Placental epithelial cell (primary cell): ENCODE results near the gene PXT1. TPM values are rescaled to one million over a fixed set of nuclear protein-coding genes. Genes with fewer than 3 reads are reported as not detected.

ENCODE experiments used
- small RNA-seq: library from RNA; depleted of rRNA; stranded (forward); fragments of <200 nt; gene quantifications from one replicate; pipeline ENCODE3, GENCODE V24; 2012
- total RNA-seq: library from RNA; depleted of rRNA; stranded (reverse); fragments of >200 nt; gene quantifications from 2 replicates; pipeline ENCODE4 v1.2.3, GENCODE V29; 2012

Gene PXT1
- 0.11 and 0.39 TPM in 2 replicates for total RNA-seq

GRCh38 chr6:36442671-36443470 is at the start of gene PXT1, which contains the start of gene KCTD20:
PXT1 (minus strand) TSS chr6:36442854; CDS start chr6:36426082, 16,772 bp downstream.
KCTD20 (plus strand) TSS chr6:36443000; CDS start chr6:36470098, 27,098 bp downstream.

GRCh38 chr6:36387440-36388303 is 55.0 kb downstream of the PXT1 start, which contains the start of gene ETV7:
ETV7 (minus strand) TSS chr6:36387669; CDS start chr6:36387541, 128 bp downstream.

Small RNAs within 50 kb of the gene (small RNA-seq; reads per million reads assigned to genes)
- not detected for gene RN7SL502P

Other genes with a start within 250 kb of the PXT1 start
- gene BRPF3, start 246.1 kb downstream of the PXT1 start, total RNA-seq, result 16.7 and 22.0 TPM in 2 replicates
- gene PNPLA1, start 172.8 kb downstream of the PXT1 start, total RNA-seq, result not detected in 2 replicates
- gene BNIP5, start 106.0 kb downstream of the PXT1 start, total RNA-seq, result not detected in 2 replicates
- not detected in 2 replicates for gene ETV7, start 55.2 kb downstream of the PXT1 start, total RNA-seq
- 75.4 and 95.0 TPM in 2 replicates for gene KCTD20, start 146 bp upstream of the PXT1 start, total RNA-seq
- 30.2 and 34.4 TPM in 2 replicates for gene STK38, start 104.6 kb upstream of the PXT1 start, total RNA-seq
- 188 and 217 TPM in 2 replicates for gene SRSF3, start 151.5 kb upstream of the PXT1 start, total RNA-seq
- gene CDKN1A, start 235.9 kb upstream of the PXT1 start, total RNA-seq, result 183 and 340 TPM in 2 replicates